Activated T-cell treated with anti-CD3 and anti-CD28 coated beads, Interleukin-2, amount 50 U/mL, for 4 hours (primary cell): ENCODE data around the gene CDKN1C. TPM values are rescaled to one million over a fixed set of nuclear protein-coding genes. Genes with fewer than 3 reads are reported as not detected.
A peak's percentile ranks its signal among the peaks of the same experiment; 100 is the strongest.

ENCODE experiments used
- ATAC-seq, 2 donors: fragments of 200-7000 bp; cut with Tn5 transposase; one replicate each; pipeline ENCODE4 v1.10.0; 2021
- DNase-seq: peaks from one replicate; pipeline ENCODE4 v3.0.0-alpha.2; 2020
- H3K27me3 Mint-ChIP-seq: one replicate; pipeline ENCODE4 v1.8.0; 2021; ENCODE audit warnings: low read depth, mixed read lengths
- H3K36me3 Mint-ChIP-seq: one replicate; pipeline ENCODE4 v1.8.0; 2022; ENCODE audit warnings: mixed read lengths; ENCODE audit not compliant: insufficient read depth
- H3K4me1 Mint-ChIP-seq: one replicate; pipeline ENCODE4 v1.8.0; 2021; ENCODE audit warnings: low read depth, mixed read lengths
- H3K4me3 Mint-ChIP-seq: one replicate; pipeline ENCODE4 v1.8.0; 2021; ENCODE audit warnings: mild to moderate bottlenecking, moderate library complexity, mixed read lengths
- H3K9me3 Mint-ChIP-seq: one replicate; pipeline ENCODE4 v1.8.0; 2021; ENCODE audit warnings: mixed read lengths
- total RNA-seq, 3 donors: library from RNA; stranded (reverse); gene quantifications; one replicate each; pipeline ENCODE4 v1.2.1, GENCODE V29; 2021

Gene CDKN1C
- total RNA-seq, 3 donors from 2014 or later, result 0.71 to 1.0 (median 0.76) TPM

DNA sequence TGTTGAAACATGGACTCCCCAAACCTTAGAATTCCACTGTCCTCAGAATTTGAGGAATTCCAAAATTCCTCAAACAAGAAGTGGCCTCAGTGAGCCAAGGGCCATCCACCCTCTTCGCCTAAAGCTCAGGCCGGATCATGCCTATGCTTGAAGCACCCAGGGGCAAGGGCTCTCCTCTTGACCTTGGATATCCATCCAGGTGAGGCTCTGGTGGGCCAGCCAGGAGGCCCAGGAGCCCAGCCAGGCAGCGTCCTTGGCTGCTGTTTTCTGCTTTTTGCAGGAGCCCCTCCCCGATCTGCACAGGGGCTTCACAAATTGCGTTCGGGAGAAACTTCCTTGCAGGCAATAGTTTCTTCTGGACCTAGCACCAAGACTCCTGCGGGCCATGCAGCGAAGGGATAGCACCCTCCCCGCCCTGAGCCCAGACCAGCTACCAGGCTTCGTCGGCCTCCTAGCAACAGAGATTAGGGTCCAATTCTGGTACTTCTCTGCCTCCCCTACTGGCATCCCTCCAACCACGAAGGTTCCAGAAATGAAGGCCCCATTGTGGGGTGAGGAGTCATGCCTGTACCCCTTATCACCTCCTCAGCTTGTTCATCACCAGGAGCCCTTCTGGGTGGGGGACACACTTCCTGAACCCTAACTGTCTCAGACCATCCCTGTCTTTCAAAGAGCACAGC, 41.7 kb upstream of the CDKN1C start:
- peaks cover 19% of the 10 kb centered on the region for H3K4me1 Mint-ChIP-seq
- H3K9me3 Mint-ChIP-seq, result no peaks in the 10 kb centered on the region
- peaks cover 13% of the 10 kb centered on the region for H3K27me3 Mint-ChIP-seq
- H3K4me3 Mint-ChIP-seq, result peak overlapping the region; percentile 79
- ATAC-seq (no peak), DNase-seq (no peak)
- H3K36me3 Mint-ChIP-seq, result no peaks in the 10 kb centered on the region

DNA sequence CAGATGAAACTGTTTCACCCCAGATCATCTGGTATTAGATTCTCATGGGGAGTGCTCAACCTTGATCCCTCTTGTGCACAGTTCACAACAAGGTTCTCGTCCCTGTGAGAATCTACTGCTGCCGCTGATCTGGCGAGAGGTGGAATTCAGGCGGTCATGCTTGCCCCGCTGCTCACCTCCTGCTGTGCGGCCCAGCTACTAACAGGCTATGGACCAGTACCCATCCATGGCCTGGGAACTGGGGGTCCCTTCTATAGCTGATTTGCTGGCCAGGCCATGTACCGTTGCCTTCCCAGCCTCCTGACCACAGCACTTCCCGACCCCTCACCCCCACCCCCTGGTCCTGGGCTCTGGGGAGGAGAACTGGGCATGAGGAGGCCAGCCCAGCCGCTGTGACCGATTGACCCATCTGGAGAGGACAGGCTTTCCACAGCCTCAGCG, 41.1 kb upstream of the CDKN1C start:
- DNase-seq (no peak), ATAC-seq (no peak)
- peaks cover 13% of the 10 kb centered on the region for H3K27me3 Mint-ChIP-seq
- H3K9me3 Mint-ChIP-seq, result no peaks in the 10 kb centered on the region
- H3K4me1 Mint-ChIP-seq, result peaks cover 19% of the 10 kb centered on the region
- no peaks in the 10 kb centered on the region for H3K36me3 Mint-ChIP-seq
- no peak overlapping the region for H3K4me3 Mint-ChIP-seq

DNA sequence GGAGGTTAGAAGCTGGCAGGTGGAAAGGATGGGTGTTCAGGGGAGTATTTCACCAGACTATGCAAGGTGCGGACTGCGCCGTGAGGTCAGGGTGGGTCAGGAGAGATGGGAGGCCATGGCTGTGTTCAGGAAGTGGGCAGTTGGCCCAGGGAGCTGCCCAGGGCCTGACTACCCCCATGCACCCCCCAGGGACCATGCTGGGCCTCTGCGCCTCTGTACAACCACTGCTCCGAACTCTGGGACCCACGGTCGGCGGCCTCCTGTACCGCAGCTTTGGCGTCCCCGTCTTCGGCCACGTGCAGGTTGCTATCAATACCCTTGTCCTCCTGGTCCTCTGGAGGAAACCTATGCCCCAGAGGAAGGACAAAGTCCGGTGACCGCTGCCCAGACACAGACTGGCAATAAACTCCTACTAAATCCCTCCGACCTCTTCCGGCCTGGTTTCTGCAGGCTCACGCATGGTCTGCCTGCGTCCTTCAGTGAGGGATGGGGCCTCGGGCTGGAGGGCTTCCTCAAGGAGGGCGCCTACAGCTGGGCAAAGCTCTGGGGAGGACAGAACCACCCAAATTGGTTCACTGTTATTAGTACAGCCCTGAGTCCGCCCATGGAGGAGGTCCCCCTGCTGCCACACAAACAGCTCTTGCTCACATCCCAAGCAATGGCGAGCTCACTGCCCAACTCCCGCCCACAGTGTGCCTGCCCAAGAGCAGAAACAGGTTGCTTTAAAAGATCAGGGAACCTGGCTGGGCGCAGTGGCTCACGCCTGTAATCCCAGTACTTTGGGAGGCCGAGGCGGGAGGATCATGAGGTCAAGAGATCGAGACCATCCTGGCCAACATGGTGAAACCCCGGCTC, 39.5 kb upstream of the CDKN1C start:
- H3K27me3 Mint-ChIP-seq, result peaks cover 13% of the 10 kb centered on the region
- no peak for ATAC-seq
- no peak overlapping the region for H3K4me3 Mint-ChIP-seq
- no peaks in the 10 kb centered on the region for H3K36me3 Mint-ChIP-seq
- DNase-seq, result no peak
- H3K4me1 Mint-ChIP-seq, result peaks cover 15% of the 10 kb centered on the region
- H3K9me3 Mint-ChIP-seq, result no peaks in the 10 kb centered on the region

DNA sequence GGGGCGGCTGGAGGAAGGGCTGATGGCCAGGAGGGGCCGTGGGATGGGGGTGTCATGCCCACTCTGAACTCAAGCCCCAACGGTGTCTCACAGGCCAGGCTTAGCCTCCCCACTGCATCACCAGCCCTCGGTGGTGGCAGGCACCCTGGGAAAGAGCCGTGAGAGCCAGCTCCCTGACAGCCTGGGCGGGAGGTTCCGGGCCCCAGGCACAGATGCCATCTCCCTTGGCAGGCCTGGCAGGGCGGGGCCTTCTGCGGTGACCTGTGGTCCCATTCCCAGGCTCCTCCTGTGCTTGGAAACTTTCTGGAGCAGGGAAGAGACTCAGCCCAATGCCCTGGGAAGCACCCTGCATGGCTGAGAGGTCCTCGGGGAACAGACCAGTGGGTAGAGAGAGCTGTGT, 38.8 kb upstream of the CDKN1C start:
- peaks cover 12% of the 10 kb centered on the region for H3K4me1 Mint-ChIP-seq
- H3K36me3 Mint-ChIP-seq, result no peaks in the 10 kb centered on the region
- no peak overlapping the region for H3K4me3 Mint-ChIP-seq
- H3K9me3 Mint-ChIP-seq, result no peaks in the 10 kb centered on the region
- DNase-seq, result no peak
- peaks cover 10% of the 10 kb centered on the region for H3K27me3 Mint-ChIP-seq
- no peak for ATAC-seq

DNA sequence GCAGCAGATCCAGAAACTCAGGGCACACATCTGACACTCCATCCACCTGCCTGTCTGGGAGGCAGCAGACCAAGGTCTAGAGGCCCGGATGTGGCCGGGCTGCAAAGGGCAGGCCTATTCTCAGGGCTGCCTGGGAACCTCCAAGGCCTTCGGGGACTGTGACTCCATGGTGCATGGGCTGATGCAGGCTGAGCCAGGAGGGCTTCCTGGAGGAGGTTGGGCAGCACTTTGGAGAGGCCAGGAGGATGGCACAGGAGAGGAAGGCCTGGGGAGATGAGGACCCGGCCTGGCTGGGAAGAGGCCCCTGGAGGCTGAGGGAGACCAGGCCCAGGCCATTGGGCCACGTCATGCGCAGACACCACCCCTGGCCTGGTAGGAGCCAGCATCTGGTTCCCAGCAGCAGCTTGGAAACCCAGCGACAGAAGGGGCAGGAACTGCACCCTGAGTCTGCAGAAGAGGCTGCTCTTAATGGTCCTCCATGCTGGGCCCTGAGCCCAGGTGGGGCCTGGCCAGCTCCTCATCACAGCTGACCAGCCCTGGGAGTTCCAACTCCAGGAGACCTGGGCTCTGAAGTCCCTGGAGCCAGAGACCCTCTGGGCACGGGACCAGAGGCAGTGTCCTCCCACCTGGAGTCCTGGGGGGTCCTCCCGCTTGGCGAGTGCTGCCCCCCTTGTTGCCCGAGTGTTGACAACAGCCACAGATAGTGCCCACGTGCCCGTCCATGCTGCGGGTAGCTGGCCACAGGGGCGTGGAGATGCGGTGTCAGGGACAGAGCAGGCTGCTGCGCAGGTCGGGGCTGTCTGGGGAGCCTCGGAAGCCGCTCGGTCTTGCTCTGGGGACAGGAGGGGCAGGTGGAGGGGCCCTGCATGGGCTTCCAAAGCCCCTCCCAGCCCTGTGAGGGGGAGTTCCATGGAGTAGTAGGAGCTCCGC, 38.1 kb upstream of the CDKN1C start:
- no peaks in the 10 kb centered on the region for H3K9me3 Mint-ChIP-seq
- no peak for ATAC-seq

DNA sequence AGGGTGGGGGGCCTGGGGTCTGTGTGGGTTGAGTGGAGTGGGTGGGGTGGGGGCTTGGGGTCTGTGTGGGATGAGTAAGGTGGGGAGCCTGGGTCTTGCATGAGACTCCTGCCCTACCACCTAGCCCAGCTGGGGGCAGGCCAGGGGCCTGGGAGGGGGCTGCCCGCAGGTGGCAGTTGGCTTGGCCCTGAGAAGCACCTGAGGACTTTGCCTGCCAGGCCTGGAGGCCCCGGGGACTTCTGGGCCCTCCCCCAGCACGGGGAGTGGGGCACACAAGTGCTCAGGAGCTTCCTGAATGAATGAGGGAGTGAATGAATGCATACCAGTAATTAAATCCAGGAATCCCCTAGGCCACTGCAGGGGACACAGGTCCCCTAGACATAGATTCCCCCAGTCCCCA, 37.1 kb upstream of the CDKN1C start:
- no peak overlapping the region for H3K4me3 Mint-ChIP-seq
- peaks cover under 1% of the 10 kb centered on the region for H3K27me3 Mint-ChIP-seq
- H3K4me1 Mint-ChIP-seq, result peaks cover 1% of the 10 kb centered on the region
- no peaks in the 10 kb centered on the region for H3K9me3 Mint-ChIP-seq
- ATAC-seq (no peak), DNase-seq (no peak)
- H3K36me3 Mint-ChIP-seq, result no peaks in the 10 kb centered on the region

More for the DNA sequence above, 38.1 kb upstream of the CDKN1C start:
- Mint-ChIP-seq H3K27me3 (peaks cover 8% of the 10 kb centered on the region), H3K4me3 (no peak overlapping the region), H3K4me1 (peaks cover 9% of the 10 kb centered on the region), H3K36me3 (no peaks in the 10 kb centered on the region)
- no peak for DNase-seq

DNA sequence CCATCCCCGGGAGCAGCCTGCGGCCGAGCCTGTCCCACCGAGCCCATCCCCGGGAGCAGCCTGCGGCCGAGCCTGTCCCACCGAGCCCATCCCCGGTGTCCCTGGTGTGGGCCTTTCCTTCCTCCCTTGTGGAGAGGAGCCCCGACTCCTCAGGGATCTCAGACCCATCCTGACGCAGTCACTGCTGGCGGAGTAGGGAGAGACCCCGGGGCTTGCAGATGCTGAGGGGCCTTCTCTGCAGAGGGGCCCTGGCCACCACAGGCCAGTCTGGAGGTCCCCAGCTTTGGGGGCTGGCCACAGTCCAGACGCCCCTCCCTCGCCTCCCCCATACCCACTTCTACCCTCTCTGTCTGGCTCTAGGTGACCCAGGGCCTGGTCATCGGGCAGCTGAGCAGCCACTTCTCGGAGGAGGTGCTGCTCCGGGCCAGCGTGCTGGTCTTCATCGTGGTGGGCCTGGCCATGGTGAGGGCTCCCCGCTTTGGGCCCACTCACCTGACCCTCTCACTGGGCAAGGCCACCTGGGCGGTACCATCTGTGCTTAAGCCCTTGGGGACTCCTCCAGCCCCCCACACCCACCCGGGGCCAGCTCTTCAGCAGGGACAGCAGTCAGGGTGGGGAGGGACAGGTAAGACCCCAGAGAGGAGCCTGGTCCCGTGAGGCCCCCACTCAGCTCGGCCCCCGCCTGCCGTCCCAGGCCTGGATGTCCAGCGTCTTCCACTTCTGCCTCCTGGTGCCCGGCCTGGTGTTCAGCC, 36.3 kb upstream of the CDKN1C start:
- H3K27me3 Mint-ChIP-seq, result no peaks in the 10 kb centered on the region
- DNase-seq, result no peak
- H3K9me3 Mint-ChIP-seq, result no peaks in the 10 kb centered on the region
- no peak overlapping the region for H3K4me3 Mint-ChIP-seq
- H3K4me1 Mint-ChIP-seq, result no peaks in the 10 kb centered on the region
- H3K36me3 Mint-ChIP-seq, result no peaks in the 10 kb centered on the region
- ATAC-seq, result no peak

DNA sequence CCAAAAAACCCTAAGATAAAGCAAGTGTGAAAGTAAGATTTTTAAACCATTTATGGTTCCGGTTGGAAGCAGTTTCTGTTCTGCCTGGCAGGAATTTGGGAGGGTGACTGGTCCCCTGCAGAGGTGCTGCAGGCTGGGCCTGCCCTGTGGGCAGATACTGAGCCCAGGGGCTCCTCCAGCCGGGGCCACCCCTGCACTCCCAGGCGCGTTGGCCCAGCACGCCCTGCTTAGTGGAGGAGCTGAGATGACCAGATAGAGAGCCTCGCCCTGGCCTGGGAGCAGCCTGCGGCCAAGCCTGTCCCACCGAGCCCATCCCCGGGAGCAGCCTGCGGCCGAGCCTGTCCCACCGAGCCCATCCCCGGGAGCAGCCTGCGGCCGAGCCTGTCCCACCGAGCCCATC, 35.7 kb upstream of the CDKN1C start:
- ATAC-seq, result no peak
- H3K36me3 Mint-ChIP-seq, result no peaks in the 10 kb centered on the region
- H3K4me1 Mint-ChIP-seq, result no peaks in the 10 kb centered on the region
- no peaks in the 10 kb centered on the region for H3K9me3 Mint-ChIP-seq
- no peak for DNase-seq
- no peak overlapping the region for H3K4me3 Mint-ChIP-seq
- H3K27me3 Mint-ChIP-seq, result no peaks in the 10 kb centered on the region

DNA sequence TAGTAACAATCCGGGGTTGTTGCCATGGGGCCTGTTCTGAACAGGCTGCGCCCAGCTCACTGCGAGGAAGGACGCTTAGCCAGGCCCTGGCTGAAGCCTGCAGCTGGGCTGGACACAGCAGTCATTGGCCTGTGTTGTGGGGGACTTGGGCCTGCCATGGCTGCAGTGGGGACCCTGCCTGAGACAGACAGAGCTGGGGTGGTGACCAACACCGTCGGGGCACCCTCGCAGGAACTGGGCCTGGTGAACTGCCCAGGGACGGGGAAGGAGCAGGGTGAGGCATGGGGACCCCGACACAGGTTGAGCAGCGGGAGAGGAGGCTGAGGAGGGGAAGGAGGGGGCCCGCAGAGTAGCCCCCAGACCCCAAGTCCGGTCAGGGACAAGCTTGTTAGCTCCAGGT, 34.8 kb upstream of the CDKN1C start:
- Mint-ChIP-seq H3K4me3 (no peak overlapping the region), H3K4me1 (no peaks in the 10 kb centered on the region), H3K9me3 (no peaks in the 10 kb centered on the region), H3K36me3 (no peaks in the 10 kb centered on the region), H3K27me3 (no peaks in the 10 kb centered on the region)
- no peak for DNase-seq
- no peak for ATAC-seq

DNA sequence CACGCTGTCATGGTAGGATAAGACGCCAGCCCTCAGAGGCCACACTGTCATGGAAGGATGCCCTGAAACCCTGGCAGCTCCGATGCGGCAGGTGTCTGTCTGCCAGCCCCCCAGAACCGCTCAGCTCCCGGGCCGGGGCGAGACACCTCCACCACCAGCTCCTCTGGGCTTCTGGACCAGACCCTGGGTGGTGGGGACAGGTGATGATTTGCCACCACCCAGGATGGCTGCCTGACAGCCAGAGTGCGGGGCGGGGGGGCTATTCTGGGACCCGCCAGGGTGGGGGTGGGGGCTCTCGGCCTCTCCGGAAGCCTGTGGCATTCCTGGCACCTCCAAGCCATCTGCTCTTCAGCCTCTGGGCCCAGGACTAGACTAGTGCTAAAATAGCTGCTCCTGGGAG, 34.3 kb upstream of the CDKN1C start:
- ATAC-seq (no peak), DNase-seq (no peak)
- Mint-ChIP-seq H3K9me3 (no peaks in the 10 kb centered on the region), H3K4me1 (no peaks in the 10 kb centered on the region), H3K4me3 (no peak overlapping the region), H3K27me3 (no peaks in the 10 kb centered on the region), H3K36me3 (no peaks in the 10 kb centered on the region)

DNA sequence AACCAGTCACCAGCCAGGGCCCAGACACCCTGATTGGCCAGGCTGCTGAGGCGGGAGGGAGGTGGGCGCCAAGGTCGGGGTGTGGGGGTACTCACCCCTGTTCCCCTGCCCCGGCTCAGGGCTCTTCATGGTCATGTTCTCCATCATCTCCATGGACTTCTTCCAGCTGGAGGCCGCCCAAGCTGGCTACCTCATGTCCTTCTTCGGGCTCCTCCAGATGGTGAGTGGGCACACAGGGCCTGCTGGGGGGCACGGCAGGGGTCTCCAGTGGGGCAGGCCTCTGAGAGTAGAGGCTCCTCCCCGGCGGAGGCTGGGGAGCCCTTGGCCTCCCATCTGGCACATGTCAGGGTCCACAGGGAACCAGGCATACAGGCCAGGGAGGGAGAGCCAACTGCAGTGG, 33.6 kb upstream of the CDKN1C start:
- Mint-ChIP-seq H3K4me1 (no peaks in the 10 kb centered on the region), H3K9me3 (no peaks in the 10 kb centered on the region), H3K4me3 (no peak overlapping the region), H3K27me3 (no peaks in the 10 kb centered on the region), H3K36me3 (no peaks in the 10 kb centered on the region)
- DNase-seq (no peak), ATAC-seq (no peak)

DNA sequence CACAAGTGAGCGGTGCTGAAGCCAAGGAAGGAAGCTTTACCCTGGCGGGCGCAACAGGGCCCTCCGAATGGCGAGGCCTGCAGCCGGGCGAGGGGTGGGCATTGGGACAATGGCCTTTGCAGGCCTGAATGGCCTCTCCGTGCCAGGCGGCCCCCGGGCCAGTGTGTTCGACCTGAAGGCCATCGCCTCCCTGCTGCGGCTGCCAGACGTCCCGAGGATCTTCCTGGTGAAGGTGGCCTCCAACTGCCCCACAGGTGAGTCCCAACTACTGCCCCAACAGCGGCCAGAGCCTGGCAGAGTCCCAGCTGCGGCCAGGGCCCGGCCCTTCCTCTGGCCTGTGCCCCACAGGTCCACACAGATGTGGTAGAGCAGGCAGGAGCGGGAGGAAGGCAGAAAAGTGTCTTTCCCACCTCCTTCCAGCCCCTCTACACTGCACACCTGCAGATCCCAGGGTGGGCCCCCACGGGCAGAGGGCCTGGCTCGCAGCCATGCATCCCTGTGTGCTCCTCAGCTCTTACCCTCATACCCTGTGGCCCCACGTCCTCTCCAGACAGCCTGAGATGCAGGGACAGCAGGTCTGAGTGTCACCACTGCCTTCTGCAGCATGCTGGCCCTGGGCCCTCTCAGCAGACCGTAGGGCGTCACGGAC, 32.4 kb upstream of the CDKN1C start:
- peaks cover 10% of the 10 kb centered on the region for H3K4me1 Mint-ChIP-seq
- H3K9me3 Mint-ChIP-seq, result no peaks in the 10 kb centered on the region
- no peak for DNase-seq
- ATAC-seq, result no peak
- H3K27me3 Mint-ChIP-seq, result no peaks in the 10 kb centered on the region
- H3K36me3 Mint-ChIP-seq, result no peaks in the 10 kb centered on the region
- no peak overlapping the region for H3K4me3 Mint-ChIP-seq

DNA sequence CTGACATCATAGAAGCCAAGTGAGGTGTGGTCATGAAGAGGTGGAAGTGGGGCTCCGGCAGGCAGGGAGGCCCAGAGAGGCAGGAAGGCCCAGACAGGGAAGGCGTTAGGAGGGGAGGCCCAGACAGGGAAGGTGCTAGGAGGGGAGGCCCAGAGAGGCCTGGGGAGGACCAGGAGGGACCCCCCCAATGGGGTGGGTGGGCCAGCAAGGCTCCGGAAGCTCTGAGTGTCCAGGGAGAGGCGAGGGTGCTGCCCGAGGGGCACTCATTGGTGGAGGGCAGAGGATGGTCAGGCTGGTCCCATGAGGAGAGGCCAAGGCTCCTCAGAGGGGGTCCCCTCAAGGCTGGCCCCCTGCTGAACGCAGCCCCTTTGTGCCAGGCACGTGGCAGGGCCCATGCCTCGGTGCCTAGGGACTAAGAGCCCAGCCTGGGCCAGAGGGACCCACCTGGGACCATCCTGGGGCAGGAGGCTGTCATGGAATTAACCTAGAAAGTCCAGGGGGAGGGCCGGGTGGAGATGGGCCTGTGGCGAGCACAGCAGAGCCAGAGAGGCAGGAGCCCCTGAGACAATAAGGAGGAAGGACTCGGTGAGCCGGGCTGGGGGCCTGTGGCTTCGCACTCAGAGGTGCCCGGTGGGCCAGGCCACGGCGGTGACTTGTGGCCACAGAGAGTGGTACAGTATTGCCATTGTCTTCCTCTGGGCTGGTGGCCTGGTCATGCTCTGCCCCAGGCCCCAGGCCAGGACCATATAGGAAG, 31.5 kb upstream of the CDKN1C start:
- no peak for ATAC-seq
- H3K4me3 Mint-ChIP-seq, result no peak overlapping the region
- H3K9me3 Mint-ChIP-seq, result no peaks in the 10 kb centered on the region

More for the DNA sequence above, 31.5 kb upstream of the CDKN1C start:
- DNase-seq, result no peak
- H3K27me3 Mint-ChIP-seq, result no peaks in the 10 kb centered on the region
- no peaks in the 10 kb centered on the region for H3K36me3 Mint-ChIP-seq
- H3K4me1 Mint-ChIP-seq, result peaks cover 10% of the 10 kb centered on the region
